NT2/D1 (cell line): ENCODE data around the gene SNCAIP.

Source experiments
- DNase-seq: peaks from one replicate; pipeline ENCODE4 v3.0.0-alpha.2; 2011; ENCODE audit warnings: low read depth, low spot score
- H3K27me3 ChIP-seq: 2 replicates; pipeline ENCODE4 v1.6.0; 2011; ENCODE audit warnings: mild to moderate bottlenecking; ENCODE audit not compliant: insufficient read length, insufficient read depth
- H3K36me3 ChIP-seq: 2 replicates; pipeline ENCODE4 v1.6.1; 2011; ENCODE audit warnings: mild to moderate bottlenecking, low read length, mixed read lengths; ENCODE audit not compliant: insufficient read depth, insufficient read length
- H3K4me1 ChIP-seq: 2 replicates; pipeline ENCODE4 v1.5.1; 2011; ENCODE audit not compliant: insufficient read depth, insufficient read length
- H3K4me3 ChIP-seq: 2 replicates; pipeline ENCODE4 v1.5.1; 2011; ENCODE audit warnings: low read depth; ENCODE audit not compliant: insufficient read length
- H3K9ac ChIP-seq: 2 replicates; pipeline ENCODE4 v1.6.0; 2011; ENCODE audit warnings: low read depth; ENCODE audit not compliant: insufficient read length
- H3K9me3 ChIP-seq: 2 replicates; pipeline ENCODE4 v1.5.1; 2011; ENCODE audit warnings: mild to moderate bottlenecking, low read length; ENCODE audit not compliant: insufficient read depth
- SUZ12 ChIP-seq: IDR thresholded peaks from 2 replicates; pipeline ENCODE4 v1.6.1; 2011; ENCODE audit not compliant: insufficient read length, insufficient read depth; ENCODE audit errors: extremely low read depth
- YY1 ChIP-seq: IDR thresholded peaks from 2 replicates; pipeline ENCODE4 v1.6.1; 2011; ENCODE audit not compliant: insufficient read length, insufficient read depth
- ZNF274 ChIP-seq: IDR thresholded peaks from 2 replicates; pipeline ENCODE4 v1.6.1; 2011; ENCODE audit warnings: mild to moderate bottlenecking, low read depth, low read length

SNCAIP gene

DNA sequence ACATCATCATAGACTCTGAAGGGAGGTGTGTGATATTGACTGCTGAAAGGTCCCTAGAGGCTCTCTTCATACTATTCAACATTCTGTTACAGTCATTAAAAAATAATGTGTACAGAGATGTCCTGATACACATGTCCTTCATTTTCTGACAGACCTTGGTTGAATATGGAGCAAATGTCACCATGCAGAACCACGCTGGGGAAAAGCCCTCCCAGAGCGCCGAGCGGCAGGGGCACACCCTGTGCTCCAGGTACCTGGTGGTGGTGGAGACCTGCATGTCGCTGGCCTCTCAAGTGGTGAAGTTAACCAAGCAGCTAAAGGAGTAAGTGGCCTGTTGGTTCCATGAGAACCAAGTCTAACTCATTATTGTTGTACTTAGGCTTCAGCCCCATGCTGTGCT is 132.4 kb downstream of the SNCAIP start:
- Histone ChIP-seq H3K9ac (no peak overlapping the region), H3K27me3 (no peaks in the 10 kb centered on the region), H3K4me1 (no peaks in the 10 kb centered on the region), H3K36me3 (no peaks in the 10 kb centered on the region), H3K9me3 (no peaks in the 10 kb centered on the region), H3K4me3 (no peak overlapping the region)
- TF ChIP-seq YY1, result no peak
- TF ChIP-seq SUZ12, result no peak
- TF ChIP-seq ZNF274, result no peak
- DNase-seq, result no peak

DNA sequence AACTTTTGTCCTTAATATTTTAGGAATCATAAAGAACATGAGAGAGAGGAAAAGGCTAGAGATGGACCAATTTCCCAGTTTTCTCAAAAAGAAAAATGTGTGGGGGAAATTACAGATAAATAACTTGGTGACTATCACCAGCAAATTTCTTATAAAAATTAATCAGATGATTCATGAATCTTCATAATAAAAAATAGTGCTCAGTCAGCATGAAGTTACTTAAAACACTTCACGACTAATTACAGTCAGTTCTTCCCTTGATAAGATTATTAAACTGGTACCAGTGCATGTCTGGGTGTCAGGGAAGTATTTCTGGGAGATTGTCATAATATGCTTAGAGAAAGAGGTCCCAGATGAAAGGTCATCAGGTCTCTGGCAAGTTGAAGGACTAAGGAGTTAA is 133.0 kb downstream of the SNCAIP start:
- Histone ChIP-seq H3K27me3 (no peaks in the 10 kb centered on the region), H3K4me1 (no peaks in the 10 kb centered on the region), H3K36me3 (no peaks in the 10 kb centered on the region), H3K9me3 (no peaks in the 10 kb centered on the region), H3K9ac (no peak overlapping the region), H3K4me3 (no peak overlapping the region)
- DNase-seq, result no peak
- no peak for TF ChIP-seq SUZ12
- TF ChIP-seq ZNF274, result no peak
- no peak for TF ChIP-seq YY1

DNA sequence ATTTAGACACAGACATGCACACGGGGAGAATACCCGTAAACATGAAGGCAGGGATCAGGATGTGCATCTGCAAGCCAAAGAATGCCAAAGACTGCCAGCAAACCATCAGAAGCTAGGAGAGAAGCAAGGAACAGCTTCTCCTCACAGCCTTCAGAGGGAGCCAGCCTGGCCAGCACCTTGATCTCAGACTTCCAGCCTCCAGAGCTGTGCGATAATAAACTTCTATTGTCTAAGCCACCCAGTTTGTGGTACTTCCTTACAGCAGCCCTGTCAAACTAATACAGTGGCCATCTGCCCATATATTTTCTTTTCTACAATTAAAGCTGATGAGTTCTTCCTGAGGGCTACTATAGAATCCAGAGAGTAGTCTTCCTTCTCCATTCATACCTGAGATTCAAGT is 135.0 kb downstream of the SNCAIP start:
- TF ChIP-seq SUZ12 (no peak), ZNF274 (no peak), YY1 (no peak)
- Histone ChIP-seq H3K4me3 (no peak overlapping the region), H3K9me3 (no peaks in the 10 kb centered on the region), H3K4me1 (no peaks in the 10 kb centered on the region), H3K36me3 (peaks cover 7% of the 10 kb centered on the region), H3K27me3 (no peaks in the 10 kb centered on the region), H3K9ac (no peak overlapping the region)
- no peak for DNase-seq

GRCh38 chr5:122447879-122448278 is 135.8 kb downstream of the SNCAIP start:
- H3K4me1 ChIP-seq, result no peaks in the 10 kb centered on the region
- H3K27me3 ChIP-seq, result no peaks in the 10 kb centered on the region
- H3K4me3 ChIP-seq, result no peak overlapping the region
- peaks cover 7% of the 10 kb centered on the region for H3K36me3 ChIP-seq
- H3K9ac ChIP-seq, result no peak overlapping the region
- no peak for DNase-seq
- TF ChIP-seq YY1 (no peak), ZNF274 (no peak), SUZ12 (no peak)
- H3K9me3 ChIP-seq, result no peaks in the 10 kb centered on the region

GRCh38 chr5:122454541-122454940 is 142.5 kb downstream of the SNCAIP start:
- H3K27me3 ChIP-seq, result no peaks in the 10 kb centered on the region
- no peak overlapping the region for H3K4me3 ChIP-seq
- H3K9ac ChIP-seq, result no peak overlapping the region
- no peaks in the 10 kb centered on the region for H3K4me1 ChIP-seq
- H3K9me3 ChIP-seq, result no peaks in the 10 kb centered on the region
- TF ChIP-seq ZNF274, result no peak
- TF ChIP-seq YY1, result no peak
- no peak for TF ChIP-seq SUZ12
- H3K36me3 ChIP-seq, result peaks cover 7% of the 10 kb centered on the region
- no peak for DNase-seq

GRCh38 chr5:122455939-122456338 is 143.9 kb downstream of the SNCAIP start:
- H3K4me3 ChIP-seq, result no peak overlapping the region
- TF ChIP-seq ZNF274 (no peak), YY1 (no peak)
- peaks cover 3% of the 10 kb centered on the region for H3K36me3 ChIP-seq
- H3K27me3 ChIP-seq, result no peaks in the 10 kb centered on the region
- no peaks in the 10 kb centered on the region for H3K4me1 ChIP-seq
- H3K9ac ChIP-seq, result no peak overlapping the region
- H3K9me3 ChIP-seq, result no peaks in the 10 kb centered on the region
- DNase-seq, result no peak

DNA sequence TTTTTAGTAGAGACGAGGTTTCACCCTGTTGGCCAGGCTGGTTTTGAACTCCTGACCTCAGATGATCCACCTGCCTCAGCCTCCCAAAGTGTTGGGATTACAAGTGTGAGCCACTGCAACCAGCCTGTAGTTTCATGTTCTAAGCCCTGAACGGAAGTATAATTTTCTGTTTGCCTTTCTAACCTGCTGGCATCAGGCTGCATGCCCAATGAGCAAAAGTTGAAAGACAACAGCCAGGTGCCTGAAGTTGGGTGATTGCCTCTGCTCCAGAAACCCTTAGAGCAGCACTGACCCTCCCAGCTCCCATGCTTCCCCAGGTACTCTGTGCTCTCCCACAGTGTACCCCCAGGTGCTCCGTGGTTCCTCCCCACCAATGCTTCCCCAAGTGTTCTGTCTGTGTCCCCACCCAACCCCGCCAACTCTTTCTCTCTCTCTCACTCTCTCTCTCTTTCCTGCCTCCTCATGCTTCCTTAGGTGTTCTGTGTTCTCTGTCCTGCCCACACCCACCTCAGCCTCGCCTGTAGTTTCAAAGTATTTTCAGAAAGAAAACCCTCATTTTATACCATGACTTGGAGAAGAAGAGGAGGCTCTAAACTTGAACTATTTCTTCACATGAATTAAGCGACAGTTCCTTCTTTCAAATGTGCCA is 145.3 kb downstream of the SNCAIP start:
- H3K4me1 ChIP-seq, result no peaks in the 10 kb centered on the region
- no peak overlapping the region for H3K4me3 ChIP-seq
- no peaks in the 10 kb centered on the region for H3K36me3 ChIP-seq
- H3K9ac ChIP-seq, result no peak overlapping the region
- no peak for DNase-seq
- H3K27me3 ChIP-seq, result no peaks in the 10 kb centered on the region
- no peaks in the 10 kb centered on the region for H3K9me3 ChIP-seq
- TF ChIP-seq ZNF274, result no peak
- TF ChIP-seq SUZ12, result no peak
- TF ChIP-seq YY1, result no peak

DNA sequence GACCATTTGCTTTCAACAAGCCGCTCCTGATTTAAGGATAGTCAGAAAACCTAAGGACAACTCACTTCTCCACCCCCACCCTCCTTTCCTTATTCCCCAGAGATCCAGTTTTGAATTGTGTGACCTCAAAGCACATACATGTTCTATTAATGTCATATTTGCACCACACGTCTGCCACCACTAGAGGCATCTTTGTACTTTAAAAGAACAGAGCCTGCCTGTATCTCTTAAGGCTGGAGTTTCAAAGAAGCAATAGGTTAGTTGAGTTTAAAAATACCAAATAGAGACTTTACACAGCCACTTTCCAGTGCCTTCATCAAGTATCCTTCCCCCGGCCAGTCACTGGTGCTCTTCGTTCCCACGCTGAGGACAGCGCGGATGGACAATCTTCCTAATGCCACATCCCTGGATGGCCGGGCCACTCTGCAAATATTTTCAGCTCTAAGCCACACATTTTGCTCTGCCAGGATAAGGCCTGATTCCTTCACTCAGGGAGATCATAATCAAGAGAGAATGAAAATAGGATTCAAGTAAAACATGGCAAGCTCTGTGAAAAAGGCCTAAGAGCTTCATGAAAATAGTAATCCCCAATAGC is 146.3 kb downstream of the SNCAIP start:
- no peaks in the 10 kb centered on the region for H3K27me3 ChIP-seq
- no peaks in the 10 kb centered on the region for H3K9me3 ChIP-seq
- no peak for DNase-seq
- H3K36me3 ChIP-seq, result no peaks in the 10 kb centered on the region
- H3K4me1 ChIP-seq, result no peaks in the 10 kb centered on the region
- no peak overlapping the region for H3K9ac ChIP-seq
- H3K4me3 ChIP-seq, result no peak overlapping the region
- TF ChIP-seq SUZ12 (no peak), YY1 (no peak), ZNF274 (no peak)
